ENCODE results near the gene GCAT. TPM values are rescaled to one million over a fixed set of nuclear protein-coding genes. Genes with fewer than 3 reads are reported as not detected.

GCAT gene
- polyA plus RNA-seq, 1 donor from 2014 or later: 13.0 TPM

DNA sequence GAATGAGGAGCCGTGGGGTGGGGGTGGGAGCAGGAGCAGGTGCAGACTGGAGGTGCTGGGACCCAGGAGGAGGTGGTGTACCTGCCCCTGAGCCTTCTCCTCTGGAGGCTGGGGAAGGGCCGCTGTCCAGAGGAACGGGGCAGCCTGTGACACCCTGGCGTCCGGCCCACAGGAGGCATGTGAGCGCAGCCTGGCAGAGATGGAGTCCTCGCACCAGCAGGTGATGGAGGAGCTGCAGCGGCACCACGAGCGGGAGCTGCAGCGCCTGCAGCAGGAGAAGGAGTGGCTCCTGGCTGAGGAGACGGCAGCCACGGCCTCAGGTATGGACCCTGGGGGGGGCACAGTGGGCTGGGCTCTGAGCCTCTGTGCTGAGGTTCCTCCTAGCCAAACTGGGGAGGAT, 42.2 kb upstream of the GCAT start:
- Histone ChIP-seq H3K9me3 (ENCODE audit: low read length) (no peaks in the 10 kb centered on the region), H3K4me3 (ENCODE audit: low read length) (no peak overlapping the region), H3K4me2 (ENCODE audit: low read length) (no peak overlapping the region), H3K9me2 (ENCODE audit: insufficient read depth, low read length) (no peaks in the 10 kb centered on the region), H3K27ac (ENCODE audit: low read length) (no peak overlapping the region), H3K27me3 (ENCODE audit: insufficient read depth, low read depth, low read length) (no peaks in the 10 kb centered on the region), H4K20me1 (ENCODE audit: insufficient read depth) (no peaks in the 10 kb centered on the region), H3F3A (ENCODE audit: insufficient read depth, low read length, poor library complexity, severe bottlenecking) (no peaks in the 10 kb centered on the region), H3K9ac (ENCODE audit: low read length) (no peak overlapping the region), H3K79me2 (replicated peaks; ENCODE audit: insufficient read depth, low read length) (no peaks in the 10 kb centered on the region), H3K36me3 (ENCODE audit: insufficient read depth, low read length) (no peaks in the 10 kb centered on the region), H2AFZ (ENCODE audit: low read depth, low read length) (no peak overlapping the region)
- TF ChIP-seq RAD21 (conservative IDR thresholded peaks at IDR 0.05) (no peak), SMC3 (conservative IDR thresholded peaks at IDR 0.05; ENCODE audit: poor library complexity) (no peak), TAF1 (IDR thresholded peaks at IDR 0.05; ENCODE audit: low read depth) (no peak), POLR2AphosphoS5 (IDR thresholded peaks at IDR 0.05) (no peak), EZH2 (IDR thresholded peaks at IDR 0.05; ENCODE audit: borderline replicate concordance, insufficient read depth, low read length, poor library complexity, severe bottlenecking) (no peak), MXI1 (conservative IDR thresholded peaks at IDR 0.05; ENCODE audit: poor library complexity, severe bottlenecking) (no peak), EP300 (conservative IDR thresholded peaks at IDR 0.05; ENCODE audit: poor library complexity, severe bottlenecking) (no peak)
- TF ChIP-seq, protein P1, sequence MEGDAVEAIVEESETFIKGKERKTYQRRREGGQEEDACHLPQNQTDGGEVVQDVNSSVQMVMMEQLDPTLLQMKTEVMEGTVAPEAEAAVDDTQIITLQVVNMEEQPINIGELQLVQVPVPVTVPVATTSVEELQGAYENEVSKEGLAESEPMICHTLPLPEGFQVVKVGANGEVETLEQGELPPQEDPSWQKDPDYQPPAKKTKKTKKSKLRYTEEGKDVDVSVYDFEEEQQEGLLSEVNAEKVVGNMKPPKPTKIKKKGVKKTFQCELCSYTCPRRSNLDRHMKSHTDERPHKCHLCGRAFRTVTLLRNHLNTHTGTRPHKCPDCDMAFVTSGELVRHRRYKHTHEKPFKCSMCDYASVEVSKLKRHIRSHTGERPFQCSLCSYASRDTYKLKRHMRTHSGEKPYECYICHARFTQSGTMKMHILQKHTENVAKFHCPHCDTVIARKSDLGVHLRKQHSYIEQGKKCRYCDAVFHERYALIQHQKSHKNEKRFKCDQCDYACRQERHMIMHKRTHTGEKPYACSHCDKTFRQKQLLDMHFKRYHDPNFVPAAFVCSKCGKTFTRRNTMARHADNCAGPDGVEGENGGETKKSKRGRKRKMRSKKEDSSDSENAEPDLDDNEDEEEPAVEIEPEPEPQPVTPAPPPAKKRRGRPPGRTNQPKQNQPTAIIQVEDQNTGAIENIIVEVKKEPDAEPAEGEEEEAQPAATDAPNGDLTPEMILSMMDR (IDR thresholded peaks at IDR 0.05; ENCODE audit: poor library complexity, severe bottlenecking): no peak
- TF ChIP-seq, protein P2, sequence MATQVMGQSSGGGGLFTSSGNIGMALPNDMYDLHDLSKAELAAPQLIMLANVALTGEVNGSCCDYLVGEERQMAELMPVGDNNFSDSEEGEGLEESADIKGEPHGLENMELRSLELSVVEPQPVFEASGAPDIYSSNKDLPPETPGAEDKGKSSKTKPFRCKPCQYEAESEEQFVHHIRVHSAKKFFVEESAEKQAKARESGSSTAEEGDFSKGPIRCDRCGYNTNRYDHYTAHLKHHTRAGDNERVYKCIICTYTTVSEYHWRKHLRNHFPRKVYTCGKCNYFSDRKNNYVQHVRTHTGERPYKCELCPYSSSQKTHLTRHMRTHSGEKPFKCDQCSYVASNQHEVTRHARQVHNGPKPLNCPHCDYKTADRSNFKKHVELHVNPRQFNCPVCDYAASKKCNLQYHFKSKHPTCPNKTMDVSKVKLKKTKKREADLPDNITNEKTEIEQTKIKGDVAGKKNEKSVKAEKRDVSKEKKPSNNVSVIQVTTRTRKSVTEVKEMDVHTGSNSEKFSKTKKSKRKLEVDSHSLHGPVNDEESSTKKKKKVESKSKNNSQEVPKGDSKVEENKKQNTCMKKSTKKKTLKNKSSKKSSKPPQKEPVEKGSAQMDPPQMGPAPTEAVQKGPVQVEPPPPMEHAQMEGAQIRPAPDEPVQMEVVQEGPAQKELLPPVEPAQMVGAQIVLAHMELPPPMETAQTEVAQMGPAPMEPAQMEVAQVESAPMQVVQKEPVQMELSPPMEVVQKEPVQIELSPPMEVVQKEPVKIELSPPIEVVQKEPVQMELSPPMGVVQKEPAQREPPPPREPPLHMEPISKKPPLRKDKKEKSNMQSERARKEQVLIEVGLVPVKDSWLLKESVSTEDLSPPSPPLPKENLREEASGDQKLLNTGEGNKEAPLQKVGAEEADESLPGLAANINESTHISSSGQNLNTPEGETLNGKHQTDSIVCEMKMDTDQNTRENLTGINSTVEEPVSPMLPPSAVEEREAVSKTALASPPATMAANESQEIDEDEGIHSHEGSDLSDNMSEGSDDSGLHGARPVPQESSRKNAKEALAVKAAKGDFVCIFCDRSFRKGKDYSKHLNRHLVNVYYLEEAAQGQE (IDR thresholded peaks at IDR 0.05; ENCODE audit: borderline replicate concordance): no peak

DNA sequence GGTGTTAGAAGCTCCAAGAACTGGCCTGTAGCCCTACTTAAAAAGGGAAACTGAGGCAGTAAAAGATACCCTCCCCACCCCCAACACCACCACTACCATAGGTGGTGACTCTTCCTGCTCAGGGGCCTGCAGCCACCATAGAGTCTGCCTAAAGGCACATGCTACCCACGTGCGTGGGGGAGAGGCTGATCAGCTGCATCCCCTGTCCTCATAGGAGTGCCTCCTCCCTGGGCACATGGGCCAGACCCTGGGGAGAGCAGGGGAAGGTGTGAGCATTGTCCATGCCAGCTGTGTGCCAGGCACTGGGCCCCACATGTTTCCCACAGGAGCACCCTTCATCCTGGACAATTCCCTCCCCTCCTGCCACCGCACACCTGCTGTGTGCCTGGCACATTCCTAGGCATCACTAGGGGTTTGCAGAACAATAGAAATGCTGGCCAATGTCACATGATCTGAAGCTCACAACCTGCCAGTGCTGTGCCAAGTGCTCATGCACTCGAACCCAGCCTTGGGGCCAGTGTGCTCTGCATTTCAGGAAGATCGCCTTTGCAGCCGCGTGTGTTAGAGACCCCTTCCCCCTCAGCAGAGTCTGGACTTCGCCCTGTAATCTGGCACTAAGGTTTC, 41.7 kb upstream of the GCAT start:
- no peak overlapping the region for H3K27ac ChIP-seq (ENCODE audit: low read length)
- H3K9ac ChIP-seq (ENCODE audit: low read length): no peak overlapping the region
- no peaks in the 10 kb centered on the region for H4K20me1 ChIP-seq (ENCODE audit: insufficient read depth)
- no peak overlapping the region for H2AFZ ChIP-seq (ENCODE audit: low read depth, low read length)
- TF ChIP-seq SMC3 (conservative IDR thresholded peaks at IDR 0.05; ENCODE audit: poor library complexity) (no peak), EP300 (conservative IDR thresholded peaks at IDR 0.05; ENCODE audit: poor library complexity, severe bottlenecking) (no peak), EZH2 (IDR thresholded peaks at IDR 0.05; ENCODE audit: borderline replicate concordance, insufficient read depth, low read length, poor library complexity, severe bottlenecking) (no peak), RAD21 (conservative IDR thresholded peaks at IDR 0.05) (no peak), POLR2AphosphoS5 (IDR thresholded peaks at IDR 0.05) (no peak), TAF1 (IDR thresholded peaks at IDR 0.05; ENCODE audit: low read depth) (no peak)
- TF ChIP-seq, protein P2 (IDR thresholded peaks at IDR 0.05; ENCODE audit: borderline replicate concordance): no peak
- no peaks in the 10 kb centered on the region for H3K9me2 ChIP-seq (ENCODE audit: insufficient read depth, low read length)
- H3K36me3 ChIP-seq (ENCODE audit: insufficient read depth, low read length): no peaks in the 10 kb centered on the region
- H3K4me3 ChIP-seq (ENCODE audit: low read length): no peak overlapping the region
- H3K79me2 ChIP-seq (replicated peaks; ENCODE audit: insufficient read depth, low read length): no peaks in the 10 kb centered on the region
- H3K27me3 ChIP-seq (ENCODE audit: insufficient read depth, low read depth, low read length): no peaks in the 10 kb centered on the region
- no peaks in the 10 kb centered on the region for H3F3A ChIP-seq (ENCODE audit: insufficient read depth, low read length, poor library complexity, severe bottlenecking)
- H3K4me2 ChIP-seq (ENCODE audit: low read length): no peak overlapping the region
- no peaks in the 10 kb centered on the region for H3K9me3 ChIP-seq (ENCODE audit: low read length)

Measured in neural cell (in vitro differentiated cells).